H1 (cell line): ENCODE results near the gene DEK. TPM values are rescaled to one million over a fixed set of nuclear protein-coding genes. Genes with fewer than 3 reads are reported as not detected.
A peak's percentile ranks its signal among the peaks of the same experiment; 100 is the strongest.

Experiments used
- CTCF ChIA-PET: fragments of 300-600 bp; sonication (Branson Sonifier 250); formaldehyde crosslinking; loops from one replicate; lab custom pipeline; 2021; ENCODE audit not compliant: partially characterized antibody; lab: Charles Lee
- POLR2A ChIA-PET: fragments of 300-600 bp; sonication (Branson Sonifier 250); formaldehyde crosslinking; loops from one replicate; lab custom pipeline; 2021; ENCODE audit warnings: inconsistent platforms; ENCODE audit not compliant: partially characterized antibody; lab: Charles Lee
- DNase-seq, 2 experiments: peaks; one replicate each; pipeline versions ENCODE4 v3.0.0 to v3.0.0-alpha.2; 2010 to 2022; ENCODE audit warnings: low spot score in 2 of 2, low read depth in 1 of 2, mixed read lengths in 1 of 2
- FAIRE-seq: peaks from 2 replicates; lab custom pipeline; 2011; peaks lifted over from hg19 to GRCh38; lab: Jason Lieb, UNC
- H2AFZ ChIP-seq: 2 replicates; pipeline ENCODE4 v1.8.1; 2012; ENCODE audit warnings: low read length, inconsistent platforms
- H2AK5ac ChIP-seq: 2 replicates; pipeline ENCODE4 v1.6.1; 2013; ENCODE audit warnings: low read depth, low read length
- H2BK120ac ChIP-seq: replicated peaks from 2 replicates; pipeline ENCODE3; 2013; ENCODE audit warnings: low read depth, low read length, inconsistent platforms
- H2BK12ac ChIP-seq: 2 replicates; pipeline ENCODE4 v1.6.1; 2013; ENCODE audit warnings: low read depth, low read length
- H2BK15ac ChIP-seq: 2 replicates; pipeline ENCODE4 v1.6.1; 2013; ENCODE audit warnings: low read length
- H2BK20ac ChIP-seq: 2 replicates; pipeline ENCODE4 v1.6.1; 2013; ENCODE audit warnings: low read length
- H2BK5ac ChIP-seq: 2 replicates; pipeline ENCODE4 v1.6.1; 2013; ENCODE audit warnings: low read depth, low read length
- H3K14ac ChIP-seq: 2 replicates; pipeline ENCODE4 v1.6.1; 2013; ENCODE audit warnings: inconsistent platforms; ENCODE audit not compliant: insufficient read length
- H3K18ac ChIP-seq: 2 replicates; pipeline ENCODE4 v1.6.1; 2013; ENCODE audit warnings: low read length; ENCODE audit errors: extremely low read depth
- H3K23ac ChIP-seq: 2 replicates; pipeline ENCODE4 v1.6.1; 2013; ENCODE audit warnings: inconsistent platforms; ENCODE audit not compliant: insufficient read length
- H3K23me2 ChIP-seq: 2 replicates; pipeline ENCODE4 v1.6.1; 2013; ENCODE audit warnings: low read depth, low read length
- H3K27ac ChIP-seq: 2 replicates; pipeline ENCODE4 v1.6.1; 2011; ENCODE audit warnings: low read depth, low read length, inconsistent platforms
- H3K27me3 ChIP-seq, 4 experiments: replicated peaks in 1 of 4; 1 replicate in 1 of 4; 2 replicates in 3 of 4; pipeline versions ENCODE4 v1.6.1 to v1.8.1; 2011 to 2013; ENCODE audit warnings: low read length in 3 of 4, mild to moderate bottlenecking in 3 of 4, inconsistent platforms in 2 of 4, mixed read lengths in 2 of 4, moderate library complexity in 1 of 4; ENCODE audit not compliant: control insufficient read depth in 3 of 4, insufficient read depth in 3 of 4; ENCODE audit errors: extremely low read depth in 1 of 4
- H3K36me3 ChIP-seq, 4 experiments: 2 replicates each; pipeline versions ENCODE4 v1.6.1 to v1.8.1; 2011 to 2013; ENCODE audit warnings: mild to moderate bottlenecking in 4 of 4, low read length in 3 of 4, moderate library complexity in 2 of 4, control low read depth in 1 of 4, inconsistent platforms in 1 of 4; ENCODE audit not compliant: insufficient read depth in 4 of 4, control insufficient read depth in 2 of 4
- H3K4ac ChIP-seq: replicated peaks from 2 replicates; pipeline ENCODE3; 2013; ENCODE audit warnings: low read length, low read depth, mixed read lengths, inconsistent platforms; ENCODE audit not compliant: insufficient read length
- H3K4me1 ChIP-seq, 4 experiments: replicated peaks in 1 of 4; 1 replicate in 1 of 4; 2 replicates in 3 of 4; pipeline versions ENCODE4 v1.6.1 to v1.8.1; 2011 to 2013; ENCODE audit warnings: low read length in 3 of 4, inconsistent platforms in 2 of 4, mixed read lengths in 1 of 4; ENCODE audit not compliant: insufficient read depth in 4 of 4, control insufficient read depth in 3 of 4
- H3K4me2 ChIP-seq, 2 experiments: 2 replicates each; pipeline versions ENCODE4 v1.6.1 to v1.8.1; 2011 to 2013; ENCODE audit warnings: low read depth in 2 of 2, low read length in 2 of 2, control low read depth in 1 of 2, inconsistent platforms in 1 of 2, mild to moderate bottlenecking in 1 of 2; ENCODE audit not compliant: insufficient read depth in 1 of 2
- H3K4me3 ChIP-seq, 4 experiments: fragments of 200-600, 300-600 bp in 1 of 4; sonication (generic), shearing (Covaris generic), sonication (Bioruptor Twin) in 1 of 4; 2 replicates each; pipeline versions ENCODE4 v1.5.1 to v1.8.1; 2011 to 2016; ENCODE audit warnings: low read length in 4 of 4, low read depth in 3 of 4, control low read depth in 2 of 4, inconsistent platforms in 2 of 4, mild to moderate bottlenecking in 2 of 4, mixed read lengths in 1 of 4, moderate library complexity in 1 of 4; ENCODE audit not compliant: insufficient read depth in 2 of 4; ENCODE audit errors: extremely low read depth in 1 of 4
- H3K56ac ChIP-seq: replicated peaks from 2 replicates; pipeline ENCODE3; 2013; ENCODE audit warnings: low read depth, mild to moderate bottlenecking, mixed read lengths, low read length, inconsistent platforms; ENCODE audit not compliant: insufficient read length
- H3K79me1 ChIP-seq: 2 replicates; pipeline ENCODE4 v1.6.1; 2013; ENCODE audit warnings: low read depth, low read length, control low read depth
- H3K79me2 ChIP-seq, 2 experiments: 2 replicates each; pipeline versions ENCODE4 v1.6.1 to v1.8.1; 2012 to 2013; ENCODE audit warnings: low read length in 2 of 2, mild to moderate bottlenecking in 2 of 2, inconsistent platforms in 1 of 2; ENCODE audit not compliant: insufficient read depth in 2 of 2, control insufficient read depth in 1 of 2
- H3K9ac ChIP-seq, 4 experiments: replicated peaks in 1 of 4; 1 replicate in 1 of 4; 2 replicates in 3 of 4; pipeline versions ENCODE4 v1.6.1 to v1.8.1; 2011 to 2013; ENCODE audit warnings: low read depth in 3 of 4, low read length in 3 of 4, control low read depth in 2 of 4, mild to moderate bottlenecking in 2 of 4, moderate library complexity in 2 of 4, inconsistent platforms in 1 of 4; ENCODE audit errors: extremely low read depth in 1 of 4
- H3K9me3 ChIP-seq, 2 experiments: 2 replicates each; pipeline versions ENCODE4 v1.6.1 to v1.8.1; 2012 to 2013; ENCODE audit warnings: mild to moderate bottlenecking in 2 of 2, moderate library complexity in 2 of 2, control low read depth in 1 of 2, inconsistent platforms in 1 of 2, low read depth in 1 of 2, low read length in 1 of 2, mixed read lengths in 1 of 2; ENCODE audit not compliant: insufficient read depth in 2 of 2
- H4K20me1 ChIP-seq, 2 experiments: replicated peaks in 1 of 2; 2 replicates each; pipeline versions ENCODE3 to v1.8.1; 2011 to 2013; ENCODE audit warnings: inconsistent platforms in 2 of 2, low read length in 2 of 2, mild to moderate bottlenecking in 1 of 2; ENCODE audit not compliant: insufficient read depth in 2 of 2, control insufficient read depth in 1 of 2
- H4K5ac ChIP-seq: 2 replicates; pipeline ENCODE4 v1.6.1; 2013; ENCODE audit warnings: low read length, low read depth, mixed read lengths, inconsistent platforms; ENCODE audit not compliant: insufficient read length
- H4K8ac ChIP-seq: 2 replicates; pipeline ENCODE4 v1.8.0; 2013; ENCODE audit warnings: mild to moderate bottlenecking, moderate library complexity, low read length, inconsistent platforms; ENCODE audit not compliant: insufficient read depth; ENCODE audit errors: extremely low read depth
- H4K91ac ChIP-seq: replicated peaks from 2 replicates; pipeline ENCODE3; 2013; ENCODE audit warnings: low read length, mixed read lengths, inconsistent platforms; ENCODE audit not compliant: insufficient read length
- BRCA1 ChIP-seq: IDR thresholded peaks from 2 replicates; pipeline ENCODE4 v1.6.1; 2012; ENCODE audit warnings: low read depth, low read length, improper control_type of control experiment
- CBX8 ChIP-seq: fragments of 300-800, 300-1000 bp; sonication (generic); IDR thresholded peaks from 2 replicates; pipeline ENCODE4 v1.7.1; 2016; ENCODE audit warnings: low read depth, low read length, borderline replicate concordance
- GTF2F1 ChIP-seq: IDR thresholded peaks from 2 replicates; pipeline ENCODE4 v1.6.1; 2012; ENCODE audit warnings: low read depth, low read length, improper control_type of control experiment, borderline replicate concordance
- KDM4A ChIP-seq: IDR thresholded peaks from one replicate; pipeline ENCODE4 v1.7.1; 2012; ENCODE audit warnings: low read depth, mild to moderate bottlenecking, moderate library complexity, low read length, inconsistent platforms; ENCODE audit not compliant: severe bottlenecking
- NANOG ChIP-seq: IDR thresholded peaks from 2 replicates; pipeline ENCODE4 v1.6.1; 2011; ENCODE audit warnings: low read length, low read depth, mild to moderate bottlenecking, inconsistent platforms; ENCODE audit not compliant: insufficient read depth, poor library complexity, severe bottlenecking
- POLR2AphosphoS5 ChIP-seq: IDR thresholded peaks from 2 replicates; pipeline ENCODE4 v1.6.1; 2011; ENCODE audit warnings: low read depth, low read length
- RBBP5 ChIP-seq: IDR thresholded peaks from 2 replicates; pipeline ENCODE4 v1.7.1; 2012; ENCODE audit warnings: low read depth, mild to moderate bottlenecking, inconsistent platforms, low read length, moderate library complexity, borderline replicate concordance
- RFX5 ChIP-seq: IDR thresholded peaks from 2 replicates; pipeline ENCODE4 v1.6.1; 2011; ENCODE audit warnings: low read depth, low read length, improper control_type of control experiment, borderline replicate concordance
- SAP30 ChIP-seq: fragments of 300-600 bp; sonication (generic); IDR thresholded peaks from 2 replicates; pipeline ENCODE4 v1.7.1; 2012; ENCODE audit warnings: low read length, moderate library complexity, mild to moderate bottlenecking, inconsistent platforms; ENCODE audit not compliant: insufficient read depth, insufficient replicate concordance
- TEAD4 ChIP-seq: IDR thresholded peaks from 2 replicates; pipeline ENCODE4 v1.6.1; 2012; ENCODE audit warnings: low read depth, low read length, inconsistent platforms, mixed read lengths
- WGBS, 2 experiments: shearing (Covaris generic) in 1 of 2; methylation state at CpG; one replicate each; pipeline versions ENCODE4 v1.1.6 to v1.1.7; 2013 to 2015; ENCODE audit warnings: low lambda C conversion rate in 2 of 2, mixed read lengths in 2 of 2, inconsistent platforms in 1 of 2, low coverage in 1 of 2, missing lambda C conversion rate in 1 of 2; ENCODE audit not compliant: insufficient replicate concordance in 2 of 2, insufficient coverage in 1 of 2, insufficient read length in 1 of 2; ENCODE audit errors: extremely low coverage in 1 of 2, missing lambda C conversion rate in 1 of 2; 5-methylcytosine and 5-hydroxymethylcytosine counted together
- polyA plus RNA-seq, 7 experiments: library from polyadenylated mRNA; depleted of rRNA in 3 of 7; stranded (reverse) in 5 of 7; unstranded in 2 of 7; fragments of >200 nt in 5 of 7; fragments of 200-250 nt in 2 of 7; gene quantifications; 1 replicate in 5 of 7; 2 replicates in 1 of 7; 4 replicates in 1 of 7; pipeline versions ENCODE4 v1.2.1 to v1.2.3, GENCODE V29; 2011 to 2013; ENCODE audit warnings: missing spikeins in 2 of 7, mixed read lengths in 2 of 7
- total RNA-seq: library from RNA; stranded (reverse); fragmentation: NEBNext Ultra II Directional; extraction: Animal tissue kit (Norgen Biotek cat#: 25700); gene quantifications from 2 replicates; pipeline ENCODE4 v1.2.1, GENCODE V29; 2021

Gene DEK
- total and polyA plus RNA-seq, 2 of the 8 experiments (the other 6 are each of a cell fraction or from before 2014, with no cell fraction given), result 40.0 to 228 TPM

DNA sequence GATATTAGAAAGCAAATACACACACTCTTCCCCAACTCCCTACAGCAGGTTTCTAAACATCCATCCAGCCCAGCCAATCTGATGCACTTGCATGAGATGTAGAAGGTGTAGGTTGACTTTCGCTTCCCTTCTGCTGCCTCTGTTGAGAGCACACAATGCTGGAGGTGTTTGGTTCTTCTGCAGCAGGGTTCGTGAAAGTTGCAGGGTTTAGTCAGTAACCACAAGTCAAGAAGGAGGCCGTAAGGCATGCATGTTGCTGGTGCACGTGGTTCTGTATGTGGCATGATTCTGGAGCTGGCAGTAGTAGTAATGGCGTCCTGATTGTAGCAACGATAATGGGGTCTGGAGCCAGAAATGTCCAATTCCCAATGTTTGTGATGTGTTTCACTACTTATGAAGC, 53.0 kb downstream of the DEK start:
- DNase-seq (peak in 1 of 2 experiments; percentile 23), FAIRE-seq (no peak)
- H3K27ac ChIP-seq, result no peak overlapping the region
- H3K14ac ChIP-seq, result no peak overlapping the region
- H2BK5ac ChIP-seq, result no peak overlapping the region
- H3K18ac ChIP-seq, result no peak overlapping the region
- H3K23ac ChIP-seq, result no peak overlapping the region
- H3K4me3 ChIP-seq, result no peak overlapping the region
- no peak overlapping the region for H4K8ac ChIP-seq
- WGBS, 2 experiments, result 93% methylated on average over 6 of the region's 6 CpGs; no CpG with 5 or more reads in 1 of the 2 experiments
- H2BK120ac ChIP-seq, result no peak overlapping the region
- no peak overlapping the region for H2BK12ac ChIP-seq
- no peak overlapping the region for H3K56ac ChIP-seq
- CTCF ChIA-PET, result interaction anchor here (2.2 kb wide), 1 partner anchor 11 kb away, joined by 11 read pairs; no protein-coding TSS in a partner anchor
- H3K23me2 ChIP-seq, result no peaks in the 10 kb centered on the region
- H4K20me1 ChIP-seq, result no peaks in the 10 kb centered on the region
- no peaks in the 10 kb centered on the region; a peak in 3 of 8 replicates for H3K36me3 ChIP-seq
- H4K91ac ChIP-seq, result no peak overlapping the region
- H3K79me1 ChIP-seq, result no peaks in the 10 kb centered on the region
- H3K4ac ChIP-seq, result no peak overlapping the region
- no peak overlapping the region for H3K9ac ChIP-seq
- H2BK20ac ChIP-seq, result no peak overlapping the region
- no peaks in the 10 kb centered on the region for H3K4me1 ChIP-seq
- H2AK5ac ChIP-seq, result no peak overlapping the region
- no peaks in the 10 kb centered on the region for H3K79me2 ChIP-seq
- H2AFZ ChIP-seq, result no peak overlapping the region
- no peaks in the 10 kb centered on the region for H3K27me3 ChIP-seq
- POLR2A ChIA-PET, result interaction anchor here (0.6 kb wide), 1 partner anchor 9 kb away, joined by 3 read pairs; no protein-coding TSS in a partner anchor
- no peak overlapping the region for H2BK15ac ChIP-seq
- H3K9me3 ChIP-seq, result no peaks in the 10 kb centered on the region
- no peak overlapping the region for H3K4me2 ChIP-seq
- H4K5ac ChIP-seq, result no peak overlapping the region
- TF ChIP-seq BRCA1 (no peak), NANOG (no peak), RFX5 (no peak), POLR2AphosphoS5 (no peak), SAP30 (no peak), RBBP5 (no peak), CBX8 (no peak), KDM4A (no peak), TEAD4 (no peak), GTF2F1 (no peak)
